HFFc6 (cell line): ENCODE measurements around the gene MRPL45. TPM values are rescaled to one million over a fixed set of nuclear protein-coding genes. Genes with fewer than 3 reads are reported as not detected.

Experiments
- DNase-seq: peaks from one replicate; pipeline ENCODE4 v3.0.0-alpha.2; 2018
- H3K27ac Mint-ChIP-seq: 2 replicates; pipeline ENCODE4 v1.8.0; 2020; ENCODE audit warnings: mild to moderate bottlenecking, mixed read lengths
- H3K27me3 Mint-ChIP-seq: 2 replicates; pipeline ENCODE4 v1.8.0; 2021; ENCODE audit warnings: mild to moderate bottlenecking, moderate library complexity, mixed read lengths; ENCODE audit not compliant: insufficient read depth
- H3K36me3 Mint-ChIP-seq: 2 replicates; pipeline ENCODE4 v1.8.0; 2021; ENCODE audit warnings: low read depth, mixed read lengths
- H3K4me1 Mint-ChIP-seq: 2 replicates; pipeline ENCODE4 v1.8.0; 2020; ENCODE audit warnings: low read depth, mixed read lengths
- H3K4me3 Mint-ChIP-seq: 2 replicates; pipeline ENCODE4 v1.8.0; 2020; ENCODE audit warnings: mild to moderate bottlenecking, moderate library complexity, mixed read lengths
- H3K9me3 Mint-ChIP-seq: 2 replicates; pipeline ENCODE4 v1.8.0; 2020; ENCODE audit warnings: mild to moderate bottlenecking, mixed read lengths
- CTCF ChIP-seq: fragments of 200-600 bp; sonication (generic); IDR thresholded peaks from 2 replicates; pipeline ENCODE4 v1.5.0; 2021; ENCODE audit warnings: antibody characterized with exemption, mild to moderate bottlenecking
- total RNA-seq, 6 experiments: library from RNA; stranded (reverse); fragmentation: NEBNext Ultra II Directional; extraction: Animal tissue kit (Norgen Biotek cat#: 25700); gene quantifications; 2 replicates in 1 of 6; 3 replicates in 5 of 6; pipeline ENCODE4 v1.2.3, GENCODE V29; 2021

The MRPL45 gene
- total RNA-seq, 6 experiments from 2014 or later = 35.7 to 43.3 (median 42.1) TPM

GRCh38 chr17:38351412-38352222 is 54.6 kb downstream of the MRPL45 start, which contains the start of gene SOCS7:
Gene SOCS7, plus strand, starts transcription at chr17:38351844. Its CDS starts 209 bp downstream, at chr17:38352053.
- H3K27me3 Mint-ChIP-seq = no peaks in the 10 kb centered on the region

DNA sequence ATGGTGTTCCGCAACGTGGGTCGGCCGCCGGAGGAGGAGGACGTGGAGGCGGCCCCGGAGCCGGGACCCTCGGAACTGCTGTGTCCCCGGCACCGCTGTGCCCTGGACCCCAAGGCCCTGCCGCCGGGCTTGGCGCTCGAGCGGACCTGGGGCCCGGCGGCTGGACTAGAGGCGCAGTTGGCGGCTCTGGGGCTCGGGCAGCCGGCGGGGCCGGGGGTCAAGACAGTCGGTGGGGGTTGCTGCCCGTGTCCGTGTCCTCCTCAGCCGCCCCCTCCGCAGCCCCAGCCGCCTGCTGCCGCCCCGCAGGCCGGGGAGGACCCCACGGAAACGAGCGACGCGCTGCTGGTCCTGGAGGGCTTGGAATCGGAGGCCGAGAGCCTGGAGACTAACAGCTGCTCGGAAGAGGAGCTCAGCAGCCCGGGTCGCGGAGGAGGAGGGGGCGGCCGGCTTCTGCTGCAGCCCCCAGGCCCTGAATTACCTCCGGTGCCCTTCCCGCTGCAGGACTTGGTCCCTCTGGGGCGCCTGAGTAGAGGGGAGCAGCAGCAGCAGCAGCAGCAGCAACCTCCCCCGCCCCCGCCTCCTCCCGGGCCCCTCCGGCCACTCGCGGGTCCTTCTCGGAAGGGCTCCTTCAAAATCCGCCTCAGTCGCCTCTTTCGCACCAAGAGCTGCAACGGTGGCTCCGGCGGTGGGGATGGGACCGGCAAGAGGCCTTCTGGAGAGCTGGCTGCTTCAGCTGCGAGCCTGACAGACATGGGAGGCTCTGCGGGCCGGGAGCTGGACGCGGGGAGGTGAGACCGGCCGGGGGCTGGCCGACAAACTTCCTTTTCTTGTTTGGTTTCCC is 55.5 kb downstream of the MRPL45 start:
- Mint-ChIP-seq H3K27ac (peak overlapping the region; percentile 50), H3K4me3 (peak overlapping the region; percentile 90), H3K27me3 (no peaks in the 10 kb centered on the region), H3K4me1 (peaks cover 52% of the 10 kb centered on the region), H3K36me3 (peaks cover 16% of the 10 kb centered on the region; the same call in 1 of the 2 replicates), H3K9me3 (no peaks in the 10 kb centered on the region)
- TF ChIP-seq CTCF = no peak
- no peak for DNase-seq

More at GRCh38 chr17:38351412-38352222, 54.6 kb downstream of the MRPL45 start, which contains the start of gene SOCS7:
- Mint-ChIP-seq H3K4me3 (peak within 1 kb of the TSS; percentile 91), H3K36me3 (peaks cover 16% of the 10 kb centered on the region; the same call in 1 of the 2 replicates), H3K27ac (peak within 1 kb of the TSS; percentile 98), H3K9me3 (no peaks in the 10 kb centered on the region), H3K4me1 (peaks cover 44% of the 10 kb centered on the region)
- no peak for TF ChIP-seq CTCF
- peak; percentile 81 for DNase-seq

- no peak for DNase-seq
- no peak for TF ChIP-seq CTCF
These were observed 56.2 kb downstream of the MRPL45 start for GRCh38 chr17:38353086-38353604.

GRCh38 chr17:38353668-38354067 is 56.7 kb downstream of the MRPL45 start:
- no peak for DNase-seq
- no peak for TF ChIP-seq CTCF
- Mint-ChIP-seq H3K9me3 (no peaks in the 10 kb centered on the region), H3K36me3 (peaks cover 16% of the 10 kb centered on the region; the same call in 1 of the 2 replicates), H3K4me3 (peak overlapping the region; percentile 90), H3K4me1 (peaks cover 64% of the 10 kb centered on the region), H3K27ac (no peak overlapping the region), H3K27me3 (no peaks in the 10 kb centered on the region; the same call in 1 of the 2 replicates)

More at GRCh38 chr17:38353086-38353604, 56.2 kb downstream of the MRPL45 start:
- Mint-ChIP-seq H3K27me3 (no peaks in the 10 kb centered on the region; the same call in 1 of the 2 replicates), H3K36me3 (peaks cover 16% of the 10 kb centered on the region; the same call in 1 of the 2 replicates), H3K9me3 (no peaks in the 10 kb centered on the region), H3K27ac (peak overlapping the region; percentile 50), H3K4me1 (peaks cover 59% of the 10 kb centered on the region), H3K4me3 (peak overlapping the region; percentile 90)

DNA sequence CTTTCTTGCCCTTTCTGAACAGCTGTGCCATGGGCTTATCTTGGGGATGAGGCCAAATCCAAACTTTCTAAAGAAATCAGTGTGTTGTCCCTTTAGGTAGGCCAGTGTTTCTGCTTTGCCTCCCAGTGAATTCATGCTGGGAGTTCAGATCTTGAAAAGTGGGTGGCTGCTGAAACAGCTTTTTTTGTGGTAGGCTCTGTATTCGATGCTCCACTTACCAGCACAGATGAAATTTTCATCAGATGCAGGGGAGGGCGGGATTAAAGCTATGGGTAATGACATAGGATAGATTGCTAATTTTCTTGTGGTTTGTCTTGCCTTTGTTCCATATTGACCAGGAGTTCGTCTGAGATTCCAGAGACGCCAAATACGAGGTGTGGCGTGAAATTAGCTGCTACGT is 57.5 kb downstream of the MRPL45 start:
- DNase-seq = no peak
- Mint-ChIP-seq H3K27ac (no peak overlapping the region), H3K4me3 (peak overlapping the region; percentile 90), H3K36me3 (peaks cover 16% of the 10 kb centered on the region; the same call in 1 of the 2 replicates), H3K9me3 (no peaks in the 10 kb centered on the region), H3K27me3 (no peaks in the 10 kb centered on the region; the same call in 1 of the 2 replicates), H3K4me1 (peaks cover 66% of the 10 kb centered on the region)
- no peak for TF ChIP-seq CTCF
